ENCODE results near the gene TM4SF4.

Gene TM4SF4

GRCh38 chr3:149547413-149547812 lies 72.9 kb downstream of the TM4SF4 start:
- H3K4me3 ChIP-seq (ENCODE audit: low read depth, low read length): no peak overlapping the region
- DNase-seq (ENCODE audit: low read depth, low spot score): peak; percentile 67
- TF ChIP-seq CTCF (IDR thresholded peaks at IDR 0.05; ENCODE audit: low read depth, low read length): no peak
- in situ Hi-C loops (cut with HindIII; ENCODE audit: low sequenced_read_pairs): no loop called here

GRCh38 chr3:149547954-149548668 lies 73.6 kb downstream of the TM4SF4 start:
- no peak for TF ChIP-seq CTCF (IDR thresholded peaks at IDR 0.05; ENCODE audit: low read depth, low read length)
- peak; percentile 94 for DNase-seq (ENCODE audit: low read depth, low spot score)
- in situ Hi-C loops (cut with HindIII; ENCODE audit: low sequenced_read_pairs): no loop called here
- H3K4me3 ChIP-seq (ENCODE audit: low read depth, low read length): no peak overlapping the region

- no peak overlapping the region for H3K4me3 ChIP-seq (ENCODE audit: low read depth, low read length)
- DNase-seq (ENCODE audit: low read depth, low spot score): no peak
- no peak for TF ChIP-seq CTCF (IDR thresholded peaks at IDR 0.05; ENCODE audit: low read depth, low read length)
- in situ Hi-C loops (cut with HindIII; ENCODE audit: low sequenced_read_pairs): no loop called here
Measured at GRCh38 chr3:149548669-149549065, 74.2 kb downstream of the TM4SF4 start.

DNA sequence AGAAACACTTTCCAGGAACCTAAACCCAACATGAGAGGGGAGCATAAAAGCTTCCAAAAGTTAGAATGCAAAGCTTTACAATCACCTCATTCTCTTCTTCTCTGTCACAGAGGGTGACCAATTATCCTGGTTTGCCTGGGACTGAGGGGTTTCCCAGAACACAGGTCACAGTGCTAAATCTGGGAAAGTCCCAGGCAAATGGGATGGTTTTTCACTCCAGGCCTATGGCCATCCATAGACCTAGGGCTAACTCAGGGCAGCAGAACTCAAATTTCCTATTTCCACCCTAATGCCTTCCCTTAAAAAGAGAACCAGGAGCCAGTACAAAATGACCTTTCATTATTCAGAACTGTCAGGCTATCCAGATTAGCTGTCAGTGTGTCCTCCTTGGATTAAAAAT lies 77.0 kb downstream of the TM4SF4 start:
- in situ Hi-C loops (cut with HindIII; ENCODE audit: low sequenced_read_pairs): no loop called here
- DNase-seq (ENCODE audit: low read depth, low spot score): no peak
- H3K4me3 ChIP-seq (ENCODE audit: low read depth, low read length): no peak overlapping the region
- TF ChIP-seq CTCF (IDR thresholded peaks at IDR 0.05; ENCODE audit: low read depth, low read length): no peak

GRCh38 chr3:149552700-149553099 lies 78.2 kb downstream of the TM4SF4 start:
- in situ Hi-C loops (cut with HindIII; ENCODE audit: low sequenced_read_pairs): no loop called here
- no peak overlapping the region for H3K4me3 ChIP-seq (ENCODE audit: low read depth, low read length)
- DNase-seq (ENCODE audit: low read depth, low spot score): no peak
- TF ChIP-seq CTCF (IDR thresholded peaks at IDR 0.05; ENCODE audit: low read depth, low read length): no peak
